ENCODE results near the gene TM7SF2. TPM values are rescaled to one million over a fixed set of nuclear protein-coding genes. Genes with fewer than 3 reads are reported as not detected.

TM7SF2 gene
- total and polyA plus RNA-seq, 2 of the 13 experiments (the other 11 are each of a cell fraction or from before 2014, with no cell fraction given), result 56.0 to 66.9 TPM

DNA sequence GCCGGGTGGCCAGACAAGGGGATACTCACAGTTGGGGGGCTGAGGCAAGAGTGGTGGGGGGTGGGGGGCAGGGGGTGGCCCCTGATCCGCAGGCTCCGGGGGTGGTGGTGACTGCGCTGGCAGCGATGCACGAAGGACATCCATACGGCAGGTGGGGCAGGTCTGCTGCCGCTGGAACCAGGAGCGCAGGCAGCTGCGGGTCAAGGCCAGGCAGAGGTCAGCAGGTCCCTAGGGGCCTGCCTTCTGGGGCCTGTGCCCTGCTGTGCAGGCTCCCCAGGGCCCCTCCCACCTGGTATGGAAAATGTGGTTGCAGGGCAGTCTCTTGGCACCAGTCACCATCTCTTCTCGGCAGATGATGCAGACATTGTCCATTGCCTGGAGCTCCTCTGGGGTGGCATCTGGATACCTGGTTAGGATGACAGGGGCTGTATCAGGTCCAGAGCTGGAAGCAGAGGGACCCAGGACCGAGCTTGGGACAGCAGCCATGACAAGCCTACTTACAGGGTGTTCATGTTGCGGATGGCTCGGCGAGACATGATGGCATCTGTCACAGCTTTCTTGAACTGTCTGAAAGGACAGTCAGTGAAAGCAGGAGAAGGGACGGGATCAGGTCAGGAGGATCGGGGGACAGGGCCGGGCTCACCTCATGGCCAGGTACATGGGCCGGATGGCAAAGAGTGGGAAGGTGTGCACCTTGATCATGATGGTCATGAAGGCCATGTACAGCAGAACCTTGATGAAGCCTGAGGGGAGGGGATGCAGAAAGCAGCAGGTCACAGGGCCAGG is 19.2 kb downstream of the TM7SF2 start:
- no peak overlapping the region for H3K27ac ChIP-seq (ENCODE audit: extremely low read length, insufficient read depth, low read length)
- H3K9me3 ChIP-seq (ENCODE audit: low read length), result no peaks in the 10 kb centered on the region
- no TSS peak for BruUV-seq (replicated peaks)
- no peak overlapping the region for H3K4me2 ChIP-seq (ENCODE audit: low read depth, low read length)
- in situ Hi-C loops (cut with HindIII; ENCODE audit: extremely low pct_ligation_motif_present, low pct_unique_long_range_greater_than_20kb), result no loop called here
- CTCF ChIA-PET (ENCODE audit: low intra/inter-chr PET ratio, low total read pairs), result no interaction called here
- peaks cover 20% of the 10 kb centered on the region for H3K4me1 ChIP-seq (ENCODE audit: insufficient read depth, low read length)
- no peak overlapping the region for H2AFZ ChIP-seq (ENCODE audit: low read length)
- ATAC-seq (no peak), FAIRE-seq (no peak), DNase-seq (ENCODE audit: low spot score) (no peak)
- TF ChIP-seq PHF21A (CRISPR knock-in tag; IDR thresholded peaks at IDR 0.05) (no peak), U2AF1 (optimal IDR thresholded peaks at IDR 0.05; ENCODE audit: low read depth, low read length) (no peak), ZSCAN5A (CRISPR knock-in tag; IDR thresholded peaks at IDR 0.05; ENCODE audit: borderline replicate concordance) (no peak), POLR2A (IDR thresholded peaks at IDR 0.05; ENCODE audit: insufficient read depth in 1 of 2, low read depth in 2 of 2, low read length in 2 of 2) (0 out of 4 replicates have a peak, but pooled peaks of 1 of the 2 experiments have one; percentile 8), GMEB1 (CRISPR knock-in tag; IDR thresholded peaks at IDR 0.05; ENCODE audit: borderline replicate concordance) (no peak), MIER3 (CRISPR knock-in tag; IDR thresholded peaks at IDR 0.05; ENCODE audit: borderline replicate concordance) (no peak)
- TF ChIP-seq, protein P1, sequence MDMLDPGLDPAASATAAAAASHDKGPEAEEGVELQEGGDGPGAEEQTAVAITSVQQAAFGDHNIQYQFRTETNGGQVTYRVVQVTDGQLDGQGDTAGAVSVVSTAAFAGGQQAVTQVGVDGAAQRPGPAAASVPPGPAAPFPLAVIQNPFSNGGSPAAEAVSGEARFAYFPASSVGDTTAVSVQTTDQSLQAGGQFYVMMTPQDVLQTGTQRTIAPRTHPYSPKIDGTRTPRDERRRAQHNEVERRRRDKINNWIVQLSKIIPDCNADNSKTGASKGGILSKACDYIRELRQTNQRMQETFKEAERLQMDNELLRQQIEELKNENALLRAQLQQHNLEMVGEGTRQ (IDR thresholded peaks at IDR 0.05; ENCODE audit: low read depth, low read length), result no peak
- TF ChIP-seq, protein P1 (CRISPR knock-in tag; IDR thresholded peaks at IDR 0.05; ENCODE audit: borderline replicate concordance), result no peak
- intact Hi-C loops (cut with micrococcal nuclease; ENCODE audit: unreplicated experiment), result no loop called here
- peaks cover 26% of the 10 kb centered on the region for H3K79me2 ChIP-seq (ENCODE audit: insufficient read depth, low read length)
- no peaks in the 10 kb centered on the region; a peak in 1 of 5 replicates for H3K27me3 ChIP-seq (ENCODE audit: control insufficient read depth in 1 of 2, insufficient read depth in 2 of 2, low read length in 2 of 2)
- H3K9ac ChIP-seq (ENCODE audit: insufficient read depth, low read depth, low read length), result no peak overlapping the region
- H4K20me1 ChIP-seq (ENCODE audit: insufficient read depth, low read length), result peaks cover 17% of the 10 kb centered on the region
- WGBS (ENCODE audit: low lambda C conversion rate), result 95% methylated on average over 18 of the region's 19 CpGs
- no peak overlapping the region for H3K4me3 ChIP-seq (replicated peaks in 1 of 3; ENCODE audit: insufficient read depth in 1 of 3, low read depth in 2 of 3, low read length in 3 of 3)
- POLR2A ChIA-PET, result interaction anchor here (1.1 to 2.7 kb wide), 4 partner anchors 9 to 51 kb away, joined by 3 to 20 read pairs (median 7); partner anchors contain the start of genes CAPN1, FAU and MRPL49
- H3K36me3 ChIP-seq (replicated peaks in 1 of 2; ENCODE audit: control insufficient read depth in 1 of 2, insufficient read depth in 2 of 2, low read length in 2 of 2), result peaks cover 38 to 63% of the 10 kb centered on the region in 2 experiments

Data from HepG2 (cell line).